OCI-LY1 (cell line): ENCODE measurements around the gene SOCS7.

Experiments
- EZH2 ChIP-seq: fragments of 200-600 bp; sonication (generic), shearing (Covaris generic); IDR thresholded peaks from 2 replicates; pipeline ENCODE4 v1.8.0; 2017; ENCODE audit warnings: borderline replicate concordance, mixed run types, mild to moderate bottlenecking, antibody characterized with exemption, low read length, moderate library complexity, mixed read lengths
- TF ChIP-seq, protein P1 (sequence below): fragments of 200-600 bp; sonication (generic), shearing (Covaris generic); IDR thresholded peaks from 2 replicates; pipeline ENCODE4 v1.5.1; 2017; ENCODE audit warnings: mild to moderate bottlenecking, antibody characterized with exemption, low read length, moderate library complexity, mixed read lengths

DNA sequence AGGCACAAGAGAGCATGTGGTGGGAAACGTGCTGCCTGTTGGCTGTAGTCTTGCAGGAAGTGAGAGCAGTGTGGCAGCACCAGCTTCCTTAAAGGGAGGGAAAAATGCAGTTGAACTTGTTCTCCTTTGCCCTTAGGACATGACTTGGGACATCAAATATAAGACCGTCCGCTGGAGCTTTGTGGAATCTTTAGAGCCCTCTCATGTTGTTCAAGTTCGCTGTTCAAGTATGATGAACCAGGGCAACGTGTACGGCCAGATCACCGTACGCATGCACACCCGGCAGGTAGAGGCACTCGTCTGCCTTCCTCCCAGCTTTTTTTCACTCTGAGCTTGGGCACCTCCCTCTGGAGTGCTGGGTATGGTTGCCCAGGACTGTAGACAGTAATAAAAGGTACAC lies 31.2 kb upstream of the SOCS7 start:
- TF ChIP-seq EZH2: no peak
- TF ChIP-seq, protein P1, sequence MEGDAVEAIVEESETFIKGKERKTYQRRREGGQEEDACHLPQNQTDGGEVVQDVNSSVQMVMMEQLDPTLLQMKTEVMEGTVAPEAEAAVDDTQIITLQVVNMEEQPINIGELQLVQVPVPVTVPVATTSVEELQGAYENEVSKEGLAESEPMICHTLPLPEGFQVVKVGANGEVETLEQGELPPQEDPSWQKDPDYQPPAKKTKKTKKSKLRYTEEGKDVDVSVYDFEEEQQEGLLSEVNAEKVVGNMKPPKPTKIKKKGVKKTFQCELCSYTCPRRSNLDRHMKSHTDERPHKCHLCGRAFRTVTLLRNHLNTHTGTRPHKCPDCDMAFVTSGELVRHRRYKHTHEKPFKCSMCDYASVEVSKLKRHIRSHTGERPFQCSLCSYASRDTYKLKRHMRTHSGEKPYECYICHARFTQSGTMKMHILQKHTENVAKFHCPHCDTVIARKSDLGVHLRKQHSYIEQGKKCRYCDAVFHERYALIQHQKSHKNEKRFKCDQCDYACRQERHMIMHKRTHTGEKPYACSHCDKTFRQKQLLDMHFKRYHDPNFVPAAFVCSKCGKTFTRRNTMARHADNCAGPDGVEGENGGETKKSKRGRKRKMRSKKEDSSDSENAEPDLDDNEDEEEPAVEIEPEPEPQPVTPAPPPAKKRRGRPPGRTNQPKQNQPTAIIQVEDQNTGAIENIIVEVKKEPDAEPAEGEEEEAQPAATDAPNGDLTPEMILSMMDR: no peak
